ENCODE data around the gene CYFIP1.

GRCh38 chr15:22950256-22950990 is 29.7 kb downstream of the CYFIP1 start:
- TF ChIP-seq CTCF (IDR thresholded peaks at IDR 0.05; ENCODE audit: low read depth, low read length) (no peak), POLR2A (IDR thresholded peaks at IDR 0.05; ENCODE audit: extremely low read depth, insufficient read length) (no peak), MYC (IDR thresholded peaks at IDR 0.05; ENCODE audit: low read depth, low read length) (no peak)

Measured in NB4 (cell line).